ENCODE data around the gene FNBP1L.

DNA sequence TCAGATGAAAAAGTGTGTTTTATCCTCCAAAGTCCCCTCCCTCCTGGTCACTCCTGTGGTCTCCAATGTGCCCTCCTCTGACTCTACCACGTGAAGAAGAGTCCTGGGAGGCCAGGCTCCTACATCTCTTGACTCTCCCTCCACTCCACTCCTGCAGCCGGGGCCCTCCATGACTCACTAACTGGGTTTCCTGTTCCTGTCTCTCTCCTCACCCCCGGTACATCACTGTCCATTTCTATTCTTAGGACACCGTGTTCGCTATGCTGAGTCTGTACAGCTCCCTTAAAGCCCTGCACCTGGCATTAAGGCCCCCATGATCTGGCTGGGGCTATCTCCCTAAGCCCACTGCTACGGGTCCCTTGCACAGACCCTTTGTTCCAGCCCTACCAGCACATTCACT, 140.3 kb downstream of the FNBP1L start:
- TF ChIP-seq POLR2AphosphoS5 (IDR thresholded peaks at IDR 0.05; ENCODE audit: low read depth, low read length) (no peak), TAF1 (IDR thresholded peaks at IDR 0.05; ENCODE audit: borderline replicate concordance, insufficient read depth, low read length) (no peak), SIN3A (IDR thresholded peaks at IDR 0.05; ENCODE audit: borderline replicate concordance, insufficient read depth, low read length) (peak; percentile 30; the same call in 1 of the 2 replicates), FOXP2 (optimal IDR thresholded peaks at IDR 0.05; ENCODE audit: borderline replicate concordance, extremely low read depth, extremely low read length, insufficient read depth) (no peak)
- TF ChIP-seq, protein P1, sequence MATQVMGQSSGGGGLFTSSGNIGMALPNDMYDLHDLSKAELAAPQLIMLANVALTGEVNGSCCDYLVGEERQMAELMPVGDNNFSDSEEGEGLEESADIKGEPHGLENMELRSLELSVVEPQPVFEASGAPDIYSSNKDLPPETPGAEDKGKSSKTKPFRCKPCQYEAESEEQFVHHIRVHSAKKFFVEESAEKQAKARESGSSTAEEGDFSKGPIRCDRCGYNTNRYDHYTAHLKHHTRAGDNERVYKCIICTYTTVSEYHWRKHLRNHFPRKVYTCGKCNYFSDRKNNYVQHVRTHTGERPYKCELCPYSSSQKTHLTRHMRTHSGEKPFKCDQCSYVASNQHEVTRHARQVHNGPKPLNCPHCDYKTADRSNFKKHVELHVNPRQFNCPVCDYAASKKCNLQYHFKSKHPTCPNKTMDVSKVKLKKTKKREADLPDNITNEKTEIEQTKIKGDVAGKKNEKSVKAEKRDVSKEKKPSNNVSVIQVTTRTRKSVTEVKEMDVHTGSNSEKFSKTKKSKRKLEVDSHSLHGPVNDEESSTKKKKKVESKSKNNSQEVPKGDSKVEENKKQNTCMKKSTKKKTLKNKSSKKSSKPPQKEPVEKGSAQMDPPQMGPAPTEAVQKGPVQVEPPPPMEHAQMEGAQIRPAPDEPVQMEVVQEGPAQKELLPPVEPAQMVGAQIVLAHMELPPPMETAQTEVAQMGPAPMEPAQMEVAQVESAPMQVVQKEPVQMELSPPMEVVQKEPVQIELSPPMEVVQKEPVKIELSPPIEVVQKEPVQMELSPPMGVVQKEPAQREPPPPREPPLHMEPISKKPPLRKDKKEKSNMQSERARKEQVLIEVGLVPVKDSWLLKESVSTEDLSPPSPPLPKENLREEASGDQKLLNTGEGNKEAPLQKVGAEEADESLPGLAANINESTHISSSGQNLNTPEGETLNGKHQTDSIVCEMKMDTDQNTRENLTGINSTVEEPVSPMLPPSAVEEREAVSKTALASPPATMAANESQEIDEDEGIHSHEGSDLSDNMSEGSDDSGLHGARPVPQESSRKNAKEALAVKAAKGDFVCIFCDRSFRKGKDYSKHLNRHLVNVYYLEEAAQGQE (IDR thresholded peaks at IDR 0.05; ENCODE audit: insufficient read depth in 1 of 2, low read depth in 2 of 2, low read length in 2 of 2) = no peak
